Activated CD8-positive, alpha-beta memory T cell treated with anti-CD3 and anti-CD28 coated beads, Interleukin-2, amount 50 U/mL, for 24 hours (primary cell): ENCODE data around the gene STAT1.
"Not testable (repeated sequence)": the region's sequence is repeated elsewhere in the genome, so short reads cannot be mapped to it uniquely, and the experiment has no call there.

Experiments
- DNase-seq: peaks from one replicate; pipeline ENCODE4 v3.0.0-alpha.2; 2020; ENCODE audit errors: extremely low read depth

Gene STAT1

DNA sequence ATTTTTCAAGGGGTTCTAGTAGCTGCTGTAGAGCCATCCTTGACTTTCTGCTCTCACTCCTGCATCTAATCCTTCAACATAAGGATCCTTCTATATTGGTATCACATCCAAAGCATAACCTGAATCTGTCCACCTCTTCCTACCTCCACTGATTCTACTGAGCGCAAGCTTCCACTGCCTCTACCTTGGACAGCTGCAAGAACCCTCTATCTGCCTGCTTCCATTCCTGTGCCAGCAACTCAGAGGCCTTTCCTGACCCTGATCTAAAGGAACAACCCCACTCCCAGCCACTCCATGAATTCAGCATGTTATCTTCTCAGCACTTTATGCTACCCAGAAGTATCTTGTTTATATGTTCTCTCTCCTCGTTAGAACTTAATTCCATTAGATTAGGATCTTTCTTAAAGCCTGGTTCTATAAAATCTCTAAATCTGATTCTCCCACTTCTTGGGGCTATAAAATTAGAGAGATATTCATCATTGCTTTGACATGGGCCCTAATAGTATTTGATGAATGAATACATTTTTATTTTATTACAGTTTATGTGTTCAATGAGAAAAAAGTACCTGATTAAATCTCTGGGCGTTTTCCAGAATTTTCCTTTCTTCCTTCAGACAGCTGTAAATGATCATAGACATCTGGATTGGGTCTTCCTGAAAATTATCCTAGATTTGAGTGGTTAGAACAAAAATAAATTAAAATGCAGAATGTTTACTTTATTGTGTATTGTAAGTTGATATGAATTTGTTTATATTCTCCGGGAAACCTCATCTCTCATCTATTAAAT lies 6.8 kb downstream of the STAT1 start:
- DNase-seq: no peak

DNA sequence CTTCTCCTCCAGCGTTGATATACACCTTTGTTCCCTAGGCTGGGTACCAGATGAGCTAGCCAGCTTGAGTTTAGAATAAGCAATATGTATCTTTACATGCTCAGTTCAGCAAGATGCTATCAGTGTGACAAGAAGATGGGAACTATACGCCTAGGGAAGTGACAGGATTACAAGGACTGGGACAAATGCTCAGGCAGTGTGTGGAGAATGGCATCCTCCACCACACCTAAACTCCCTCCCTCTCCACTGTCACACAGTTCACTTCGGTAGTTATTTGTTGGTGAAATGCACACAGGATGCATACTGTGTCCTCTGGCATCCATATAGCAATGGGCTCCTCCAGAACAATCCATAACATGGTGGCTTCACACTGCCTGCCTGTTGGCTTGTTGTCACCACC lies 7.7 kb downstream of the STAT1 start:
- DNase-seq: no peak

DNA sequence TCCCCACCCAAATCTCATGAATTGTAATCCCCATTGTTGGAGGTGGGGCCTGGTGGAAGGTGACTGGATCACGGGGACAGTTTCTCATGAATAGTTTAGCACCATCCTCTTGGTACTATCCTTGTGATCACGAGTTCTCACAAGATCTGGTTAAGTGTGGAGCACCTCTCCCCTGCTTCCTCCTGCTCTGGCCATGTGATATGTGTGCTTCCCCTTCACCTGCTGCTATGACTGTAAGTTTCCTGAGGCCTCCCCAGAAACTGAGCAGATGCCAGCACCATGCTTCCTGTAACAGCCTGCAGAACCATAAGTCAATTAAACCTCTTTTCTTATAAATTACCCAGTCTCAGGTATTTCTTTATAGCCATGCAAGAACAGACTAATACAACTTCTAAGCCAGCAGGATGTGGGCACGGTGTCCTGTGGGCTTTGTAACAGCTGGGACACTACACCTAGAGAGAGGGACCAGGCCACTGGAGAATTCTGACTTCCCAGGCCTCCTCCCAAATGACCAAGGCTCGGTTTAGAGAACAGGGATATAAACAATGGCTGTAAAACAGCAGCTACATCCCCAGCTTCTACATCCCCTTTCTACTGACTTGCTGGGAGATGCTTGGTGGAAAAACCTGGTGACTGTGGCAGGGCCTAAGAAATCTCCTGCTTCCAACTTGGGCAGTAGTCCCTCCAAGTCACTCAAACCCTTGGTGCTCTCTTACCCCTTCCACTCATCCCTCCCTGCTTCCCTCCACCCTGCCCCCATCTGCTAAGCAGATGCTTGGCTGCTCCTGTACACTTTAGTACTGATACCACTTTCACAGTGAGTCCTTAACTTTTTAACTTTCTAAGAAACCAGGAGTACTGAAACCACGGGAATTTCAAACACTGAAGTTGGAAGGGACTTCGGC lies 10.3 kb downstream of the STAT1 start:
- no peak for DNase-seq

DNA sequence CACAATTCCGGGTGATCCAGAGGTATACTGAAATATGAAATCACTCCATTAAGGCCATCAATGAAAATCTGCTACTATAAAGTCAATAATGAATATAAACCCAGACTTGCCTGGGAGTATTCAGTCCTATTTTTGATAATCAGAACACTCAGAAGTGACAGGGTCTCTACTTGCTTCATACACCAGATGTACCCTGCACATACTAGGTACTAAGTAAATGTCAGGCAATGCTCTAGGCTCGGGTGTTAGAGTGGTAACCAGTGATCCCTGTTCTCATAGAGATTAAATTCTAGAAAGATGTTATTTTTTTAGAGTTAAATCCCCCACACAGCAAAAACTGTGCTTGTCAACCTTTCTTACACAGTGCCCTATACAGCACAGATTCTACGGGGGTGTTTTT lies 12.3 kb downstream of the STAT1 start:
- no peak for DNase-seq

DNA sequence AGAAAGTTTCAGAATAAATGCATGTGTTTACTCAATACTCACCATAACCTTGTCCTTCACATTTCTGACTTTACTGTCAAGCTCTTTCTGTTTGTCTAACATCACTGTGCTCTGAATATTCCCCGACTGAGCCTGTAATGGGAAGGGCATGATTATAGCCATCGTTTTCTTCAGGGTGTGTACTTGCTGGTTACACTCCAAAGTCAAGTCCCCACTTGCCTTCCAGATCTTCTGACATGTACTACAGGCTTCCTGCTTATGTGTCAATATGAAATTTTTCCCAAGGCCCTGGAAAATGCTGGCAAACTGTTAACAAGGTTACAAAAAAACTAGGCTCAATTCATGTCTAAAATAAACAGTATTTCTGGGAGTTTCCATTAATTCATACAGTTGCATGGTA lies 12.9 kb downstream of the STAT1 start:
- no peak for DNase-seq

DNA sequence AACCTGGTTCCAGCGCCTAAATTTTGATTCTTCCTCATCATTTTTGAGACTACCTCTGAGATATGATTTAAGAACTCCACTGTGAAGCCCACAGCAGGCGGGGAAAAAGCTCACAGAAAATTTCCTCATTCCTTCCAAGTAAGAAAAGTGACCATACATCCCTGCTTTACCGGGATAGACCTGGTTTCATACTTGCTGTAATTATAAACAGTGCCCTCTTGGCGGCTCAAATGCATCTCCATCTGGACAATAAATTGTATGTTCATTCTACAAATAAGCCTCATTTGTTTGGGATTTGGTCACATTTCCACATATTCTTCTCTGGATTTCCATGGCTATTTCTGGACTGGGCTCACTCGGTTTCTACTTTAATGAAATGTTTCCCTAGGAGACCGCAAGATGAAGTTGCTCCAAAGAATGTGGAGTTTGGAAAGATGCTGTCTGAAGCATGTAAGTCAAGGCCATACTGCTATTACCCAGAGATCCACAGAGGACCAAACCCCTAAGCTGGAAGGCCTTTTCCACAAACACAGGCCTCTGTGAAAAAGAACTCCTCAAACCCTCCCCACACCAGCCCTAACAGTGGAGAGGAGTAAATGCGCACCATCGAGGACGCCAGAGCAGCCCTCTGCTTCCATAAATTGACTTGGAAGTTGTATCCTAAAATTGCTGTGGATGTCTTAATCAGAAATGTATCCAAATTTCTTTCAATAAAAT lies 13.9 kb downstream of the STAT1 start:
- no peak for DNase-seq

DNA sequence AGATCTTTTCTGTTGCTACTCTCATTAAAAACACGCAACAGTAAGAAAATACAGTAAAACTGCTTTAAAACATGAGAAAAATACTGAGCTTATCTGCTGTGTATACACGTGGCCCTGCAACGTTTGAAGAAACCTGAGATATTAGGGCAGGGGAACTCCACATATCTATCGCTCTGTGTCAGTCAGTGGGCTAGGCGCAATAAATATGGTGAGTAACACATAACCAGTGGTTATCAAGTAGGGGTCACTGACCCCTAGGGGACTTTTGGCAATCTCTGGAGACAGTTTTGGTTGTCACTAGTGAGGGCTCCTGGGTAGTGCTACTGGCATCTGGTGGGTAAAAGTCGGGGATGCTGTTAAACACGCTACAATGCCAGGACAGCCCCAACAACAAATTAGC lies 14.9 kb downstream of the STAT1 start:
- no peak for DNase-seq

DNA sequence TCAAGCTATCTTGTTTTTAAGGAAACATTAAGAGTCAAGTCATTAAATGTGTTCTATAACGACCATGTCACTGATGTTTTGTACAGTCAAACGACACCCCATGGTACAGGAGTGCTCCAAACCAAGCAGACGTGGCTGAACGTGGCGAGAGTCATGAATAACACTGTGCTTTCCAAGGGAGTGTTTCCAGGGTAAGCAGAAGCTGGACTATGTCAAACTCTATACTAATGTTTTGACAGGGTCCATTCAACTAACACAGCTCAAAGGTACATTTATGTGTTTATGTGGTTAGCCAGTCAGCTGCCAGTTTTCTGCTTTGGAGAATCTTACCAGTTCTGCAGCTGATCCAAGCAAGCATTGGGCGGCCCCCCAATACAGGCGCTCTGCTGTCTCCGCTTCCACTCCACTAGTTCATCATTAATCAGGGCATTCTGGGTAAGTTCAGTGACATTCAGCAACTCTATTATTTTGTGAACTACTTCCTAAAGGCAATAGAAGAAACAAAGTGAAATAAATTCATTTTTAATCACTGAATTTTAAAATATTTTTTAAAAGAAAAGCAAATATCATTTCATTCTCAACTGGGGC lies 16.4 kb downstream of the STAT1 start:
- no peak for DNase-seq

DNA sequence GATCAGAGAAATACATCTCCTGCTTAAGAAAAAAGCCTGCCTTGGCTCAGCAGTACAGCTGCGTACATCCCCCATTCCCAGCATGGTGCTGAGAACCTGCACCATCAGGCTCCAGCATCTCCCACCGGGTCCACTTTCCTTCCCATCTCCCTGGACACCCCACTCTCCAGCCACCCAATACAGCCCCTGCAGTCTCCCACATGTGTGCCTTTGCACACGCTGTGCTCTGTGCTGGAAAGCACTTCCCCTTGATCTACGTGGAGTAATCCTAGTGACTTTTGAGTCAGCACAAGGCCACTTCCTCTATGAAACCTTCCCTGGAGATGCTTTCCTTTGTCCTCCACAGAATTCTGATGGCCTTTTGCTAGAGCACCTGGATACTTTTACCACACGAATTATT lies 17.0 kb downstream of the STAT1 start:
- DNase-seq: no peak

DNA sequence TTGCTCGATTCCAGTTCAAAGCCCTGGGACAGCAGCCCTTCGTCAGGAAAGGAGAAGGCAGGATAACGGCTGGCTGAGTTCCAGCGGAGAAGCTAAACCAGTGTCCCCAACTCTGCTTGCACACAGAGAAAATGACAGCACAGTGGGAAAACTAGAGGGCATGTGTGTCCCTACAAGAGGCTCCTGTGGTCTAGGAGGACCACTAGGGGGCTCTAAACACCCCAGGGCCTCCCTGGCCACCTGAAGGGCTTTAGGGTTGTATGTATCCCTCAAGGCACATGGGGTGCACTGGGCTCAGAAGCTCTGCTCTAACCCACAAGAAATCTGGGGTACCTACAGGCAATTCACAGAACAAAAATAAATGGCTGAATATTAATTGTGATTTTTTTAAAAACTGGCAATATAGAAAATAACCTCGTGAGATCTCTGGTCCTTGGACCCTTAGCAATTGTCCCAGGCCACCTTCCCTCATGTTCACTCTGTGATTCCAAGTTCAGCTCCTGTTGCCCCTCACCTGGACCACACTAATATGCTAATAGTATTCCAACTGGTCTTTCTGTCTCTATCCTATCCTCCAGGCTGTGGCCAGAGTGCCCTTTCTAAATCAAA lies 17.5 kb downstream of the STAT1 start:
- no peak for DNase-seq

DNA sequence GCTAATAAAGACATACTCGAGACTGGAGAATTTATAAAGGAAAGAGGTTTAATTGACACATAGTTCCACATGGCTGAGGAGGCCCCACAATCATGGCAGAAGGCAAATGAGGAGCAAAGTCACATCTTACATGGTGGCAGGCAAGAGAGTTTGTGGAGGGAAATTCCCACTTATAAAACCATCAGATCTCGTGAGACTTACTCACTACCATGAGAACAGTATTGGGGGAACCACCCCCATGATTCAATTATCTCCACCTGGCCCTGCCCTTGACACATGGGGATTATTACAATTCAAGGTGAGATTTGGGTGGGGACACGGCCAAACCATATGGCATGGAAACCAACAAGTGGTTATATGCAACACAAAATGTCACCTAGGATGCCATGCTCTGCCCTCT lies 18.7 kb downstream of the STAT1 start:
- not testable (repeated sequence) for DNase-seq

DNA sequence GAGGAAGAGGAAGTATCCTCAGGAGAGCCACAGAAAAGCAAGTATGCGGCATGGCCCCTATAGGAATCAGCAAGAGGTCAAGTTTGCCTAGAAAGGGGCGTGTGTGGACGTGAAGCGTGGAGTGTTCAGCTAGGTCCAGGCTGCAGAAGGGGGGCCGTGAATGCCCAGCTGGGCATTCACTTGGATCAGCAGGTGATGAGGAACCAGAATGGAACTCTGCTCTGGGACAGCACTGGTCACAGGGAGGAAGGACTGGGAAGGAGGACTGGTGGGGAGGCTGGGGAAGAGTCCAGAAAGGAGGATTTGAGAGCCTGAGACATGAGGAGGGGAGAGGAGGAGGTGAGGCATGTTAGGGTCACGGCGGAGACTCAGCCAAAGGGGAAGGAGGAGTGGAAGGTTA lies 19.8 kb downstream of the STAT1 start:
- DNase-seq: no peak

DNA sequence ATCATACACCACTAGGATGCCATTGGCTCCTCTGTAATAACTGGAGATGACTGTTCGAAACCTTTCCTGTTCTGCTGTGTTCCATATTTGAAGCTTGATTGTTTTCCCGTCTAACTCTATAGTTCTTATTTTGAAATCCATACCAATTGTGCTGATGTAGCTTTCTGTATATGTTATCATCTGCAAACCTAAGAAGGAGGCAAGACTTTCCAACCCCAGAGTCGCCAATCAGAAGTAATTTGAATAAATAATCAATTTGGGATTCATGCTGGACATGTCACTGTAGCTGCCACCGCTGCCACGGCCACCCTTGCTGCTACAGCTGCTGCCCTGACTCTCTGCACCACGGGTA lies 20.7 kb downstream of the STAT1 start:
- no peak for DNase-seq

DNA sequence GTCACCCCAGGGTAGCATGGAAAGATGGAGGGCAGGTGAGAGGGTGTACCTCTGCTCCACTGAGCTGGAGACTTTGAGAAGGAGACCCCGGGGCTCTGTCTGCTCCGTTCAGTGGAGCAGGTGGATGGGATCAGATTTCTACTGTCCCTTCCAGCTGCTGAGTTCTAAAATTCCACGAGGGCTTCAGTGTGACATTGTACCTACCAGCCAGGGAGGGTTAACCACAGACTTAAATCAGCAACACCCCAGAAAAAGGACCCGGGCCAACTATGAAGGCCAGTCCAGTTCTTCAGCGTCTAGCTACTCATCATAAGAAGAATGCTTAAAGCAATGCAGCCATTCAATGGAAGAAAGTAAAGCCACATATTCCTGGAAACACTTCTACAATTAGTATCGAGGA lies 23.8 kb downstream of the STAT1 start:
- no peak for DNase-seq

DNA sequence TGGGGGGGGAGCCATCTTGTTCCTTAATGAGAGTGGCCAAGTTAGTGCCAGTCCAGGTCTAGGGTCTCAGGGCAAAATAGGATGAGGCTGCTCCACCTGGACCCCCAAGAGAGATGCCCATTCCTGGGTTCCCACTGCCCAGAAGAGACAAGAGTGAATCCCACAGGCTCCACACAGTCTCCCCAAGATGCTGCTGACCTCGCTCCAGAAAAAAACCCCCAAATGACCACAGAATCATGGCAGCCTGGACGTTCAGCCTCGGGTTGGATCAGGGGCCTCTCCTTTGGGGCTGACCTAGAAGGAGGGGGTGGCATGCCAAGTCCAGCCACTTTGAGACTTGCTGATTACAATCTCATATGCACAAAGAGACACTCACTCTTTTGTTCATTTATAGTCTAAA lies 25.1 kb downstream of the STAT1 start:
- DNase-seq: no peak

DNA sequence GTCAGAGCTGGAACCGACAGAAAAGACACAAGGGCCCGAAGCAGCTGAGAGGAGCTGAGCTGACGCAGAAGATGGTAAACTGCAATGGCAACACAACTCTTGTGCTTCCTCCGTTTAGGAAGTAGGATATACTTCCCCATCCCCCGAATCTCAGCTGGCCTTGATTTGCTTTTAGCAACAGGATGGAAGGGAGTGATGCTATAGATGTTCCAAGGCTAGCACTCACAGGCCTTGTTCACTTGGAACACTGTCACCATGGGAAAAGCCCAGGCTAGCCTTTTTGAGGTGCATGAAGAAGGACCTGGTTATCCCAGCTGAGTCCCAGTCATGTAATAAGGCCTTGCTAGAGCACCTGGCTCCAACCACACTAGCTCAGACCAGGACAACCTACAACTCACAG lies 26.0 kb downstream of the STAT1 start:
- DNase-seq: no peak

DNA sequence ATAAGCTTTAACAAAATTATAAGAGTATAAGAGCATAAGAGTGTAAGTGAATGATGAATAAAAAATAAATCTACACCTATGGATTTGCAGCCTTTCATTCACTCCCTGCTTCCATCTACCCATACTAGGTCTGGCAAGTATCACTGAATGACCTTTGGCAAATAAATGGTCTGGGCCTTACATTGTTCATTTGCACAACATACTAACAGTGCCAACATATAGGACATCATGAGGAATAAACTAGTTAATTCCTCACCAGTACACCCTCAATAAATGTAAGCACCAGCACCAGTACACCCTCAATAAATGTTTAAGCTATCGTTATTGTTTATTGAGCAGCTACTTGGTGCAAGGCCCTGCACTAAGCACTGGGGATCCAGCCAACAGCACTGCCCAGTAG lies 26.9 kb downstream of the STAT1 start:
- DNase-seq: no peak

DNA sequence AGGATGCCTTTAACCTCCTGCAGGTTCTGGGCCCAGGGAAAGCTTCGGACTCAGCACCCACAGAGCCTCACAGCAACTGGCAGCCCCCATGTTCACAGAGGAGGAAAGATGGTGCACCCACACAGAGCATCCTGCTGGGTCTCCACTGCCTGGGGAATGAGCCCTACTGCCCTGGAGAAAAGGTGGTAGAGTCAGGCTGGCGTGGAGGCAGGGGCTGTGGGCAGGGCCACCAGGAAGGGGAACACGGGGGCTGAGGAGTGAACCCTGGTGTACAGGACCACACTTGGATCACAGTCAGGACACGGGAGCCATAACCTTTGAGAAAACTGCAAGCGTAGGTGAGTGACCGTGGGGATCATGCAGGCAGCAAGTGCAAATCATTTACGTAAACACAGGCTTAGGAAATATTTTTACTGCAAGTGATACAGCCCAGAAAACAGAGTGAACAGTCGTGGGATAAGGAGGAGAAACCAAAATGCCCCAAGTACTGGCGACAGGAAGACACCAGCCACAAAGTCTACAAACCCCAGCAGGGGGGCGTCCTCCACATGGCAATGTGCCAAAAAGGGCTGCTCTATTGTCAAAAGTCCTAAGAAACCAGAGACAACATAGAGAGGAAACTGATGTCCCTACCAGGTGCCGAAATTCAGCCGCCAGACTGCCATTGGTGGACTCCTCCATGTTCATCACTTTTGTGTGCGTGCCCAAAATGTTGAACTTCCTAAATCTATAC lies 27.6 kb downstream of the STAT1 start:
- DNase-seq: no peak

DNA sequence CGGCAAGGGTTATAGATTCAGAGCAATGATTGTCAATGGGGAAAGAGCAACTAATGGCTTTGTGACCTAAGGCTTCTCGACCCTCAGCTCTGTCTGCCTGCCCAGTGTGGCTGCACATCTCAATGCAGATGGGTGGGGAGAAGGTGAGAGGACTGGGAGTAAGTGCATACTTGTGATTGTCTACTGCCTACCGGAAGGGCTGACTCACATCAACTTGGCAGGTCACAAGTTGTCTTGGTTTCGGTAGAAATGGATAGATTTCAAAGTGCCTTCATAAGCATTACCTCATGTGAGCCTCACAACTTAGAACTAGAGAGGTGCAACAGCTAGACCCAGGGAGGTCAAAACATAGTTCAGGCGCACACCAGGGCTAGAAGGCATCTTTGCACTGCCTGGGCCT lies 29.4 kb downstream of the STAT1 start:
- no peak for DNase-seq

DNA sequence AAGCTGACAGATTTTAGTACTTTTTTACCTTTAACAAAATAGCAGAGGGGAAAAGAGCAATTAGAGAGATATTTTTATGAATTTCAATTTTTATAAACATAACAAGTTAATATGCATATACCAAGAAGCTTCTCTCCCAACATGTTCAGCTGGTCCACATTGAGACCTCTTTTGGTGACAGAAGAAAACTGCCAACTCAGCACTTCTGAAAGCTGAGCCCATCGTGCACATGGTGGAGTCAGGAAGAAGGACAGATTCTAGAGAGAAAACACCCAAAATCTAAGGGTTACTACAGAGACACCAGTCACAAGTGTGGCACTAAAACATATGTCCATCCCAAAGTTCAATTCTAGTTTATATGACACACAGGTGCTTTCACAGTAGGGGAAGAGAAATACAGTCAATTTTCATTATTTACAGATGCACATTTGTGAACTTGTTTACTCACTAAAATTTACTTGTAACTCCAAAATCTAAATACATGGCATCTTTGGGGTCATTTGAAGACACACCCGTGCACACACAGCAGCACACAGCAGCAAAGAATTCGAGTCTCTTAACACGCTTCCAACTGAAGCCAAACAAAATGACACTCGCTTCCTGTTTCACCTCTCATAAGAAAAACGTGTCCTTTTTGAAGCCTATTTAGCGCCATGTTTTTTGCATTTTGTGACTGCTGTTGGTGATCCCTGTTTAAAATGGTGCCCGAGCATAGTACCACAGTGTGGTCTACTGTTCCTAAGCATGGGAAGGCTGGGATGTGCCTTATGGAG lies 31.5 kb downstream of the STAT1 start:
- DNase-seq: no peak
